Putamen (tissue), 1 donor: ENCODE data around the gene CIAO2A.

ENCODE experiments used
- DNase-seq: peaks from one replicate; pipeline ENCODE4 v3.0.0-alpha.2; 2016; ENCODE audit warnings: low spot score

The CIAO2A gene

GRCh38 chr15:64044300-64045100 lies 49.1 kb downstream of the CIAO2A start:
- DNase-seq, result no peak

- no peak for DNase-seq
Measured at GRCh38 chr15:64038878-64039610, 54.6 kb downstream of the CIAO2A start.

- no peak for DNase-seq
Measured at GRCh38 chr15:64037966-64038365, 55.7 kb downstream of the CIAO2A start.

GRCh38 chr15:64037116-64037515 lies 56.5 kb downstream of the CIAO2A start:
- DNase-seq, result no peak

GRCh38 chr15:64035525-64035924 lies 58.1 kb downstream of the CIAO2A start:
- DNase-seq, result no peak

GRCh38 chr15:64034519-64034918 lies 59.1 kb downstream of the CIAO2A start:
- no peak for DNase-seq

GRCh38 chr15:64032329-64032728 lies 61.3 kb downstream of the CIAO2A start:
- no peak for DNase-seq

- DNase-seq, result no peak
Measured at GRCh38 chr15:64030123-64030522, 63.5 kb downstream of the CIAO2A start.

GRCh38 chr15:64029633-64030032 lies 64.0 kb downstream of the CIAO2A start:
- DNase-seq, result no peak

GRCh38 chr15:64029110-64029509 lies 64.5 kb downstream of the CIAO2A start:
- DNase-seq, result peak; percentile 90

- DNase-seq, result no peak
Measured at GRCh38 chr15:64026591-64026990, 67.0 kb downstream of the CIAO2A start.

GRCh38 chr15:64024172-64025050 lies 69.2 kb downstream of the CIAO2A start:
- no peak for DNase-seq

- DNase-seq, result no peak
Measured at GRCh38 chr15:64023220-64023619, 70.4 kb downstream of the CIAO2A start.

- DNase-seq, result no peak
Measured at GRCh38 chr15:64022571-64022970, 71.1 kb downstream of the CIAO2A start.
